ENCODE results near the gene AGO1.

GRCh38 chr1:35915693-35916092 is 32.7 kb downstream of the AGO1 start:
- TF ChIP-seq CTCF (IDR thresholded peaks at IDR 0.05) (no peak), POLR2A (IDR thresholded peaks at IDR 0.05) (no peak)
